Astrocyte (in vitro differentiated cells and primary cell): ENCODE results near the gene AKAP12. TPM values are rescaled to one million over a fixed set of nuclear protein-coding genes. Genes with fewer than 3 reads are reported as not detected.

Source experiments
- DNase-seq: peaks from one replicate; pipeline ENCODE4 v3.0.0-alpha.2; 2010; ENCODE audit warnings: low read depth
- FAIRE-seq: peaks from 2 replicates; lab custom pipeline; 2011; peaks lifted over from hg19 to GRCh38; lab: Jason Lieb, UNC
- H2AFZ ChIP-seq: 2 replicates; pipeline ENCODE4 v1.6.0; 2012; ENCODE audit warnings: low read depth, low read length, inconsistent platforms
- H3K27ac ChIP-seq: 2 replicates; pipeline ENCODE4 v1.5.1; 2011; ENCODE audit warnings: low read depth, low read length, inconsistent platforms
- H3K27me3 ChIP-seq: 2 replicates; pipeline ENCODE4 v1.6.0; 2011; ENCODE audit warnings: low read length, inconsistent platforms; ENCODE audit not compliant: insufficient read depth
- H3K36me3 ChIP-seq: 2 replicates; pipeline ENCODE4 v1.5.1; 2011; ENCODE audit warnings: low read length, inconsistent platforms; ENCODE audit not compliant: insufficient read depth
- H3K4me1 ChIP-seq: 2 replicates; pipeline ENCODE4 v1.5.1; 2011; ENCODE audit warnings: low read length, inconsistent platforms; ENCODE audit not compliant: insufficient read depth
- H3K4me2 ChIP-seq: 2 replicates; pipeline ENCODE4 v1.6.0; 2012; ENCODE audit warnings: low read length, inconsistent platforms
- H3K4me3 ChIP-seq: 2 replicates; pipeline ENCODE4 v1.5.1; 2011; ENCODE audit warnings: low read depth, mild to moderate bottlenecking, low read length, inconsistent platforms; ENCODE audit not compliant: insufficient read depth
- H3K79me2 ChIP-seq: 2 replicates; pipeline ENCODE4 v1.6.0; 2012; ENCODE audit warnings: mild to moderate bottlenecking, low read length, inconsistent platforms; ENCODE audit not compliant: insufficient read depth
- H3K9ac ChIP-seq: 2 replicates; pipeline ENCODE4 v1.6.0; 2012; ENCODE audit warnings: mild to moderate bottlenecking, low read length, inconsistent platforms
- H3K9me3 ChIP-seq: 2 replicates; pipeline ENCODE4 v1.5.1; 2012; ENCODE audit warnings: low read depth, mild to moderate bottlenecking, low read length, inconsistent platforms; ENCODE audit not compliant: insufficient read depth
- H4K20me1 ChIP-seq: 2 replicates; pipeline ENCODE4 v1.6.0; 2012; ENCODE audit warnings: low read length, inconsistent platforms; ENCODE audit not compliant: insufficient read depth
- H3K27ac Mint-ChIP-seq: one replicate; pipeline ENCODE4 v1.8.0; 2021; ENCODE audit warnings: mild to moderate bottlenecking, mixed read lengths; ENCODE audit not compliant: unreplicated experiment
- H3K27me3 Mint-ChIP-seq: one replicate; pipeline ENCODE4 v1.8.0; 2021; ENCODE audit warnings: low read depth, mixed read lengths; ENCODE audit not compliant: unreplicated experiment
- H3K36me3 Mint-ChIP-seq: one replicate; pipeline ENCODE4 v1.8.0; 2021; ENCODE audit warnings: low read depth, mixed read lengths; ENCODE audit not compliant: unreplicated experiment
- H3K4me1 Mint-ChIP-seq: one replicate; pipeline ENCODE4 v1.8.0; 2021; ENCODE audit warnings: low read depth, mixed read lengths; ENCODE audit not compliant: unreplicated experiment
- H3K4me3 Mint-ChIP-seq: one replicate; pipeline ENCODE4 v1.8.0; 2021; ENCODE audit warnings: mild to moderate bottlenecking, moderate library complexity, mixed read lengths; ENCODE audit not compliant: unreplicated experiment
- H3K9me3 Mint-ChIP-seq: one replicate; pipeline ENCODE4 v1.8.0; 2021; ENCODE audit warnings: mild to moderate bottlenecking, mixed read lengths; ENCODE audit not compliant: unreplicated experiment
- CTCF ChIP-seq: IDR thresholded peaks from 2 replicates; pipeline ENCODE4 v1.5.1; 2011; ENCODE audit warnings: low read depth, mild to moderate bottlenecking, inconsistent platforms, low read length, moderate library complexity; ENCODE audit not compliant: insufficient read depth
- EZH2 ChIP-seq: IDR thresholded peaks from 2 replicates; pipeline ENCODE4 v1.6.1; 2012; ENCODE audit warnings: mild to moderate bottlenecking, low read length, inconsistent platforms; ENCODE audit not compliant: insufficient read depth
- total RNA-seq: library from RNA; stranded (reverse); gene quantifications from 2 replicates; pipeline ENCODE4 v1.2.1, GENCODE V29; 2021

AKAP12 gene
- total RNA-seq, 1 donor from 2014 or later = 115 TPM

GRCh38 chr6:151400473-151400872 is 160.7 kb downstream of the AKAP12 start:
- Histone ChIP-seq H2AFZ (no peak overlapping the region), H3K27me3 (no peaks in the 10 kb centered on the region), H3K36me3 (peaks cover 3% of the 10 kb centered on the region), H3K4me2 (peak overlapping the region; percentile 16), H3K9me3 (no peaks in the 10 kb centered on the region), H3K9ac (no peak overlapping the region), H3K79me2 (peaks cover 89% of the 10 kb centered on the region), H3K27ac (no peak overlapping the region), H4K20me1 (peaks cover 81% of the 10 kb centered on the region), H3K4me1 (no peaks in the 10 kb centered on the region), H3K4me3 (no peak overlapping the region)
- H3K36me3 Mint-ChIP-seq = peaks cover 11% of the 10 kb centered on the region
- H3K27ac Mint-ChIP-seq = no peak overlapping the region
- no peak for FAIRE-seq
- H3K4me3 Mint-ChIP-seq = no peak overlapping the region
- no peak for TF ChIP-seq EZH2
- no peak for TF ChIP-seq CTCF
- no peaks in the 10 kb centered on the region for H3K27me3 Mint-ChIP-seq
- DNase-seq = peak; percentile 65
- no peaks in the 10 kb centered on the region for H3K9me3 Mint-ChIP-seq
- peaks cover 12% of the 10 kb centered on the region for H3K4me1 Mint-ChIP-seq

GRCh38 chr6:151402228-151402627 is 162.5 kb downstream of the AKAP12 start:
- Mint-ChIP-seq H3K9me3 (no peaks in the 10 kb centered on the region), H3K4me3 (no peak overlapping the region), H3K27me3 (no peaks in the 10 kb centered on the region), H3K4me1 (peaks cover 10% of the 10 kb centered on the region), H3K36me3 (peaks cover 11% of the 10 kb centered on the region), H3K27ac (no peak overlapping the region)
- H3K27me3 ChIP-seq = no peaks in the 10 kb centered on the region
- no peak for DNase-seq
- FAIRE-seq = no peak
- H3K4me2 ChIP-seq = no peak overlapping the region
- no peak overlapping the region for H3K9ac ChIP-seq
- TF ChIP-seq CTCF = no peak
- no peak for TF ChIP-seq EZH2
- peaks cover 3% of the 10 kb centered on the region for H3K36me3 ChIP-seq
- no peak overlapping the region for H3K27ac ChIP-seq
- H3K79me2 ChIP-seq = peaks cover 76% of the 10 kb centered on the region
- H3K4me3 ChIP-seq = no peak overlapping the region
- H4K20me1 ChIP-seq = peaks cover 79% of the 10 kb centered on the region
- no peaks in the 10 kb centered on the region for H3K4me1 ChIP-seq
- H2AFZ ChIP-seq = no peak overlapping the region
- no peaks in the 10 kb centered on the region for H3K9me3 ChIP-seq

- H3K9me3 Mint-ChIP-seq = no peaks in the 10 kb centered on the region
- DNase-seq = no peak
- H3K27ac Mint-ChIP-seq = peak overlapping the region; percentile 78
- Histone ChIP-seq H3K27me3 (no peaks in the 10 kb centered on the region), H3K79me2 (peaks cover 59% of the 10 kb centered on the region), H3K9ac (no peak overlapping the region), H3K4me1 (no peaks in the 10 kb centered on the region), H2AFZ (no peak overlapping the region), H3K9me3 (no peaks in the 10 kb centered on the region), H3K4me2 (no peak overlapping the region), H3K4me3 (no peak overlapping the region), H3K36me3 (peaks cover 8% of the 10 kb centered on the region), H3K27ac (no peak overlapping the region), H4K20me1 (peaks cover 68% of the 10 kb centered on the region)
- FAIRE-seq = no peak
- H3K27me3 Mint-ChIP-seq = no peaks in the 10 kb centered on the region
- H3K36me3 Mint-ChIP-seq = peaks cover 17% of the 10 kb centered on the region
- H3K4me3 Mint-ChIP-seq = no peak overlapping the region
- TF ChIP-seq CTCF = no peak
- TF ChIP-seq EZH2 = no peak
- H3K4me1 Mint-ChIP-seq = peaks cover 9% of the 10 kb centered on the region
These were observed 164.1 kb downstream of the AKAP12 start for GRCh38 chr6:151403919-151404308.

Other genes starting within 250 kb of the AKAP12 start
- gene ZBTB2, start 151.6 kb downstream of the AKAP12 start, total RNA-seq = 19.3 and 20.8 TPM in 2 replicates
- gene RMND1, start 212.2 kb downstream of the AKAP12 start, total RNA-seq = 22.7 and 25.9 TPM in 2 replicates